Neural cell (in vitro differentiated cells): ENCODE data around the gene UBC.
"Not testable (repeated sequence)": the region's sequence is repeated elsewhere in the genome, so short reads cannot be mapped to it uniquely, and the experiment has no call there.

Experiments
- POLR2AphosphoS5 ChIP-seq: IDR thresholded peaks from 2 replicates; pipeline ENCODE4 v1.6.1; 2012
- TF ChIP-seq, protein P1 (sequence below): fragments of 450-650 bp; IDR thresholded peaks from 2 replicates; pipeline ENCODE4 v1.5.1; 2014; ENCODE audit warnings: antibody characterized with exemption, mild to moderate bottlenecking, moderate library complexity; ENCODE audit not compliant: poor library complexity, severe bottlenecking

DNA sequence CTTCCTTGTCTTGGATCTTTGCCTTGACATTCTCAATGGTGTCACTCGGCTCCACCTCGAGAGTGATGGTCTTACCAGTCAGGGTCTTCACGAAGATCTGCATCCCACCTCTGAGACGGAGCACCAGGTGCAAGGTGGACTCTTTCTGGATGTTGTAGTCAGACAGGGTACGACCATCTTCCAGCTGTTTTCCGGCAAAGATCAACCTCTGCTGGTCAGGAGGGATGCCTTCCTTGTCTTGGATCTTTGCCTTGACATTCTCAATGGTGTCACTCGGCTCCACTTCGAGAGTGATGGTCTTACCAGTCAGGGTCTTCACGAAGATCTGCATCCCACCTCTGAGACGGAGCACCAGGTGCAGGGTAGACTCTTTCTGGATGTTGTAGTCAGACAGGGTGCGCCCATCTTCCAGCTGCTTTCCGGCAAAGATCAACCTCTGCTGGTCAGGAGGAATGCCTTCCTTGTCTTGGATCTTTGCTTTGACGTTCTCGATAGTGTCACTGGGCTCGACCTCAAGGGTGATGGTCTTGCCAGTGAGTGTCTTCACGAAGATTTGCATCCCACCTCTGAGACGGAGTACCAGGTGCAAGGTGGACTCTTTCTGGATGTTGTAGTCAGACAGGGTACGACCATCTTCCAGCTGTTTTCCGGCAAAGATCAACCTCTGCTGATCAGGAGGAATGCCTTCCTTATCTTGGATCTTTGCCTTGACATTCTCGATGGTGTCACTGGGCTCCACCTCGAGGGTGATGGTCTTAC lies 1.7 kb downstream of the UBC start:
- TF ChIP-seq, protein P1, sequence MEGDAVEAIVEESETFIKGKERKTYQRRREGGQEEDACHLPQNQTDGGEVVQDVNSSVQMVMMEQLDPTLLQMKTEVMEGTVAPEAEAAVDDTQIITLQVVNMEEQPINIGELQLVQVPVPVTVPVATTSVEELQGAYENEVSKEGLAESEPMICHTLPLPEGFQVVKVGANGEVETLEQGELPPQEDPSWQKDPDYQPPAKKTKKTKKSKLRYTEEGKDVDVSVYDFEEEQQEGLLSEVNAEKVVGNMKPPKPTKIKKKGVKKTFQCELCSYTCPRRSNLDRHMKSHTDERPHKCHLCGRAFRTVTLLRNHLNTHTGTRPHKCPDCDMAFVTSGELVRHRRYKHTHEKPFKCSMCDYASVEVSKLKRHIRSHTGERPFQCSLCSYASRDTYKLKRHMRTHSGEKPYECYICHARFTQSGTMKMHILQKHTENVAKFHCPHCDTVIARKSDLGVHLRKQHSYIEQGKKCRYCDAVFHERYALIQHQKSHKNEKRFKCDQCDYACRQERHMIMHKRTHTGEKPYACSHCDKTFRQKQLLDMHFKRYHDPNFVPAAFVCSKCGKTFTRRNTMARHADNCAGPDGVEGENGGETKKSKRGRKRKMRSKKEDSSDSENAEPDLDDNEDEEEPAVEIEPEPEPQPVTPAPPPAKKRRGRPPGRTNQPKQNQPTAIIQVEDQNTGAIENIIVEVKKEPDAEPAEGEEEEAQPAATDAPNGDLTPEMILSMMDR: not testable (repeated sequence)
- TF ChIP-seq POLR2AphosphoS5: not testable (repeated sequence)
